ENCODE measurements around the gene PRR7.

PRR7 gene

DNA sequence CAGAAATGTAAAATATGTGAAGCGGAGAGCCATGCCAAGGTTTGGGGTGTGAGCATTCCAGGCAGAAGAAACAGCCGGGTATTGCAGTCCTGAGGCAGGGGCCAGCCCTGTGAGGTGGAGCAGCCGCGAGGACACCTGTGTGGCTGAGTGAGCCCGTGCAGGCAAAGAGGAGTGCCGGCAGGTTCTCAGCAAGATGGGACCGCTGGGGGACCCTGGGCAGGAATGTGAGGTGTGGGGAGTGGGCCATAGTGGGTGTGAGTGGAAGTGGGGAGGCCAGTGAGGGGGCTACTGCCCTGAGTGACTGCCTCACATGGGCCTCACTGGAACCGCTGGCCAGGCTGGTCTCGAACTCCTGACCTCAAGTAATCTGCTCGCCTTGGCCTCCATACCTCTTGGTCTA is 8.1 kb upstream of the PRR7 start:
- DNase-seq = peak; percentile 13

DNA sequence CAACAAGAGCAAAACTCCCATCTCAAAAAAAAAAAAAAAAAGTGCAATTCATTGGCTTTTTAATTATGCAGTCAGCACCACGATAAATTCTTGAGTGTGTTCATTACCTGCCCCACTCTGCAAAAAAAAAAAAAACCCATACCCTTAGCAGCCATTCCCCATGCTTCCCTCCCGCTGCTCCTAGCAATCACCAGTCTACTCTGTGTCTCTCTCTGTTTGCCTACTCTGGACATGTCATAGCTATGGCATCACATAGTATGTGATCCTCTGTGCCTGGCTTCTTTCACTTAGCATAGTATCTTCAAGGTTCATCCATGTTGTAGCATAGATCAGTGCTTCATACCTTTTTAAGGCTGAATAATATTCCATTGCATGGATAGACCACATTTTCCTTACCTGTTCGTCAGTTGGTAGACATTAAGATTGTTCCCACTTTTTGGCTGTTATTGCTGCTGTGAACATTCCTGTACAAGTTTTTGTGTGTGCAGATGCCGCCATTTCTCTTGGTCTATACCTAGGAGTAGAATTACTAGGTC is 7.0 kb upstream of the PRR7 start:
- DNase-seq = no peak

- peak; percentile 16 for DNase-seq
Observed at GRCh38 chr5:177440211-177440989, 6.2 kb upstream of the PRR7 start.

- DNase-seq = peak; percentile 8
Observed at GRCh38 chr5:177440990-177441780, 5.4 kb upstream of the PRR7 start.

DNA sequence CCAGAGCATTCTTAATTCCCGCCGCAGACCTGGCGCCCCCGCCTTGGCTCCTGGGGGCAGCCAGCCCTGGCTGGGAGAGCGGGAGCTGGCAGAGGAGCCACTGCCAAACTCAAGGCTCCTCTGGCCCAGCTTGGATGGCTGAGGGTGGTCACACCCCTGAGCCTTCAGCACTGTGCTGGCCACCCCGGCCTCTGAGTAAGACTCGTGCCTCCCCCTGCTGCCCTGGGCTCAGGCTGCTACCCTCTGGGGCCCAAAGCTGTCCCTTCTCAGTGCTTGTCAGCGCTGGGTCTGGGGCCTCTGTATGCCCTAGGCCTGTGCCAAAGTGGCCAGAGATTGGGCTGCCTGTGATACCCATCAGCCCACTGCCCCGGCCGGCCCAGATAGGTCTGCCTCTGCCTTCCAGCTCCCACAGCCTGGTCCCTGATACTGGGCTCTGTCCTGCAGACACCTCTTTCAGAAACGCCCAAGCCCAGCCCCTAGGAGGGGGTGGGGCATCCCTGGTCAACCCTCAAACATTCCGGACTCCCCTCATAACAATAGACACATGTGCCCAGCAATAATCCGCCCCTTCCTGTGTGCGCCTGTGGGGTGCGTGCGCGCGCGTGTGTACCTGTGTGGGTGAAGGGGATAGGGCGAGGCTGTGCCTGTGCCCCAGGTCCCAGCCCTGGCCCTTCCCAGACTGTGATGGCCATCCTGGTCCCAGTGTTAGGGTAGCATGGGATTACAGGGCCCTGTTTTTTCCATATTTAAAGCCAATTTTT is 4.4 kb upstream of the PRR7 start:
- no peak for DNase-seq

- no peak for DNase-seq
Observed at GRCh38 chr5:177443144-177443983, 3.2 kb upstream of the PRR7 start.

DNA sequence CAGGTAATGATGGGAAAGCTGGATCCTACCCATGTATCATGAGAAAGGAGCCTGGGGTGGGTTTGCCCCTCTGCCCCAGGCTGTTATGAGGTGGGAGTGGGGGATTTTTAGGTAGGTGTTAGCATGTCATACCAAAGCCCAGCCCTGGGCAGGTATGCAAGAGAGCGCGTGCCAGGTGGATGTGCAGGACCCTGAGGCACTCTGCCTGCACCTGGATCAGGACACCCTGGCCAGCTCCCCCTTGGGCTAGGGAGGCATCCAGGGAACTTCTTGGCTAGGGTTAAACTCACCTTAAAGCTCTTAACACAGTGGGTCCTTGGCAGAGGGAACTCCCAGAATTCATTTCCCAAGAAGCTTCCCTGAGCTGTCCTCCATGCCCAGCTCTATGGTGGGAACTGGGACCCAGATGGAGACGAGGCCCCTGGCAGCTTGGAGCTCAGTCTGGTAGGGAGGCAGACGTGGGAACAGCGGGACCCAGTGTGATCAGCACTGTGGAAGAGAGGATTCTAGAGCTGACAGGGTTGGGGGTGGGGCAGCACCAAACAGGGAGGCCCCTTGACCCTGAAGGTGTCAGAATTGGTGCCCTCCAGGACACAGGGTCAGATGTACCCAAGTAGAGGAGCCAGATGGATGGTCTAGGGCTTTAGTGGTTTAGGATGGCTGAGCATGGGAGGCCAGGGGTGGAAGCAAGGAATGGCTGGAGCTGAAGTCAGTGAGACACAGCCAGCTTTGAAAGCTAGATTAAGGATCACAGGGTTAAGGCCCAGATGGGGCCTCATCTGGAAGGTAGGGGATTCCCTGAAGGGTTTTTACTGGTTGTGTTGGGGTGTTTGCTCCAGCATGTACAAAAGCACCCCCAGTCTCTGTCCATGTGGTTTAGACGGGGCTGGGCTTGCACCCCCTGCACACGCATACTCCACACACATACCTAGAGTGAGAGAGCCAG is 2.2 kb upstream of the PRR7 start:
- DNase-seq = no peak

DNA sequence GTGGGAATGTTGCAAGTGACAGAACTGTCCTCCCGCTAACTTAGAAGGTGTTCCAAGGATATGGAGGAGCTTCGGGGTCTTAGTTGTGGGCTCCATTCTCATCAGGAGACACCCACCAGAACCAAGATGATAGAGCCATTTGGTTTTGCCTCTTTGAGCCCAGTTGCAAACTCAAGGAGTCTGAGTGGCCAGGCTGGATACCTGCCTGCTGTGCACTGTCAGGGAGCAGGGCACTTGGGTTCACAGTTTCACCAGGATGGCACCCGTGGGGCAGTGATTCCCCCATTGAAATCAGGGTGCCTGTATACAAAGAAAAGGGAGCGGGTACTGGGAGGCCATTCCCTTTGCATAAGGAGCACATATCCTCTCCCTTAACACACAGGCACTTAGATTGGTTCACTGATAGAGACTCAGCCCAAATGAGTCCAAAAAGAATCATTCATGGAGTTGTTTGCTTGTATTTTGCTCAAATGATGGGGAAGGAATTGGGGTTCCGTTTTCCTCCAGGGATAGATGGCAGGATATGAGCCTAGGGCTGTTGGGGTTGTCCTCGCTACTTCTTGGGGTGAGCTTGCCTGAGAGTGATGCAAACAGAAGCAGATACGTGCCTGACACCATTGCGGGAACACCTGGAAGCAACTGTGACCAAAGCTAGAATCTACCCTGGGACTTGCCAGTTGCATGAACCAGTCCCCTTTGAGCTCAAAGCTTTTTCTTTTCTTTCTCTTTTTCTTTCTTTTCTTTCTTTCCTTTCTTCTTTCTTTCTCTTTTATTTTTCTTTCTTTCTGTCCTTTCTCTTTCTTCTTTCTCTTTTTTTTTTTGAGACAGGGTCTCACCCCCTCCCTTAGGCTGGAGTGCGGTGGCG is 1.3 kb upstream of the PRR7 start:
- no peak for DNase-seq

- no peak for DNase-seq
Observed at GRCh38 chr5:177445917-177446199, 756 bp upstream of the PRR7 start.

- DNase-seq = peak; percentile 80
Observed at GRCh38 chr5:177447066-177447610, 524 bp downstream of the PRR7 start.

GRCh38 chr5:177447611-177448243 is 1.1 kb downstream of the PRR7 start:
- DNase-seq = peak; percentile 93

DNA sequence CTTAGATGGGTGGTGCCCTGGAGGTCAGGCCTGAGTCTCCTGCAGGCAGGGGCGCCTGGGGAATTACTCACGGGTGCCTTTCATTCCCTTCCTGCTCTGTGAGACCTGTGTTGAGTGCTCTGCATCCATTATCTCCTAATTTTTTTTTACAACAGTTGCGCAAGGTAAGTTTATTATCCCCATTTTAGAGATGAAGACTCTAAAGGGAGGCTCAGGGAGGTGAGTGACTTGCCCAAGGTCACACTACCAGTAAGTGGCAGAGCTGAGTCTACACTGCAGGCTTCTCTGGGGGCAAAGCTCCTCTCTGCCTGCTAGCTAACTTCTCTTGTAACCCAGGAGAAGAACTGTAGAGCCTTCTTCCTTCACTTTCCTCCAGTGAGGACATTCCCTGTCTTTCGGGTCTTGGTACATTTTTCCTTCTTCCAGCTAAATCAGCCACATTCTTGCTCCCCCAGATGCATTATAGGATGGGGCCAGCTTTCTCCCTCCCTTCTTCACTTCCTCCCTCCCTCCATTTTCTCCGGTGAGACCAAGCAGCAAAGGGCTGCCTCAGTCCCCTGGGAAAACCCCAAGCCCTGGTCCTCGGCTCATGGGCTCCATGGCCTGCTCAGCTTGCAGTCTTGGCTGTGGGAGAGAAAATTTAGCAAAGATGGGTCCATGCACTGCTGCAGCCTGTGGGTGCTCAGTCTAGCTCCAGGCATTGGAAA is 1.8 kb downstream of the PRR7 start:
- DNase-seq = no peak

DNA sequence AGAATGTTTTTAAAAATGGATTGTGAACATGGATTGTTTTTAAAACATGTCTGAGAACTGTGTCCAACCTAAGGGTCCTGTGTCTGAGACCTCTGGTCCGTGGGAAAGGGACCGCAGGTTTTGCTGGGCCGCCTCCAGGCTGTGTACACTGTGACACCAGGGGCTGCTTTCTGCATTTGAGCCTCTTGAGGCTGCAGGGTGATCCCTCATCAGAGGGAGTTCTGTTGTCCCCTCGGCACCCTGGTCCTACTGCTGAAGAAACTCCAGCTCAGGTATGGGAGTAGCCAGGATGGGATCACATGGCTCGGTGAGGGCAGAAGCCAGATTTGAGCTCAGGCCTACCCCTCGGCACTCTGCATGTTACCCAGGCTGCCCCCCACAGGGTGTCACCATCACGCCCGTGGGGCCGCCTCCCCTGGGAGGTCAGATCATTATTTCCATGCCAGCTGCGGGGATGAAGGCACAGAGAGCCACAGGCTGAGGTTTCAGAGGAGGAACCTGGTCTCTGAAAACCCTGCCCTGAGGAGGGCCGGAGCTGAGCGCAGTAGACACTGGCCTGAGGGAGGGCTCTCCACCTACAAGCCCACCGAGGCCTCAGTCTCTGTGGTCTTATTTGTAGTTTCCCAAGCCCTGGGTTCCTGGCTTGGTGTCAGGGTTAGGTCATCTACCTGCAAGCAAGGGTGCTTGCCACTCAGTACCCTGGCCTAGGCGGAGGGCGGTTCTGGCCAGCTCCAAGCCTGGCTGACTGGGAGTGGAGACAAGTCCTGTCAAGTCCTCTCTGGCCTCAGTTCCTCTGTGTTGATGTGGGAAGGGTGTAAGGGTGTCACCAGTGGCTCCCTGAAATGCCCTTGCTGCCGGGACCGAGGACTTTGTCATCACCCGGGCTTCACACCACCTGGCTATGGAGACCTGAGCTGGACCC is 2.8 kb downstream of the PRR7 start:
- no peak for DNase-seq

DNA sequence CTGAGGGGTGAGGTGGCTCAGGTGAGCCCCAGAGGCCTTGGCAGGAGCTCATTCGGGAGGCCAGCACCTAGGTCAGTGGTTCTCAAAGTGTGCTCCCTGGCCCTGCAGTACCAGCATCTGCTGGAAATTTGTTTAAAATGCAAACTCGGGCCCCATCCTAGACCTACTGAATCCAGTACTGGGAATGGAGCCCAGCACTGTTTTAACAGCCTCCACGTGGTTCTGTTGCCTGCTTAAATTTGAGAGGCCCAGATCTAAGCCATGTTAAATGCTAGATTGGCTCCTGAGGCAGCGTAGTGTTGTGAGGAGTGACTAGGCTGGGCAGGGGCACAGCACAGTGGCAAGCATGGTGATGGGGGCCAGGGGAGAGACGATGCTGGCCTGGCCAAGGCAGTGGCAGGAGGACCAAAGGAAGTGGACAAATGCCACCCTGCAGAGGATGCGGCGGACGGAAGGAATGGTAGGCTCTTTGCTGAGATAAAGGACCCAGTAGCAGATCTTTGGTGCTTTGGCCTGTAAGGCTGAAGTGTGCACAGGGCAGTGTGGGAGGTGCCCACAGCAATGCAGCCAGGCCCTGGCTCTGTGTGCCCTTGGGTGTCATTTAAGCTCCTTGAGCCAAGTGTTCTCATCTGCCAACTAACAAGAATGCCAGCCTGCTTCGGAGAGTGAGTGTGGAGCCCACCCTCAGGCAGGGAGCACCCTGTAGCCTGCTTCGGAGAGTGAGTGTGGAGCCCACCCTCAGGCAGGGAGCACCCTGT is 4.2 kb downstream of the PRR7 start:
- DNase-seq = no peak

DNA sequence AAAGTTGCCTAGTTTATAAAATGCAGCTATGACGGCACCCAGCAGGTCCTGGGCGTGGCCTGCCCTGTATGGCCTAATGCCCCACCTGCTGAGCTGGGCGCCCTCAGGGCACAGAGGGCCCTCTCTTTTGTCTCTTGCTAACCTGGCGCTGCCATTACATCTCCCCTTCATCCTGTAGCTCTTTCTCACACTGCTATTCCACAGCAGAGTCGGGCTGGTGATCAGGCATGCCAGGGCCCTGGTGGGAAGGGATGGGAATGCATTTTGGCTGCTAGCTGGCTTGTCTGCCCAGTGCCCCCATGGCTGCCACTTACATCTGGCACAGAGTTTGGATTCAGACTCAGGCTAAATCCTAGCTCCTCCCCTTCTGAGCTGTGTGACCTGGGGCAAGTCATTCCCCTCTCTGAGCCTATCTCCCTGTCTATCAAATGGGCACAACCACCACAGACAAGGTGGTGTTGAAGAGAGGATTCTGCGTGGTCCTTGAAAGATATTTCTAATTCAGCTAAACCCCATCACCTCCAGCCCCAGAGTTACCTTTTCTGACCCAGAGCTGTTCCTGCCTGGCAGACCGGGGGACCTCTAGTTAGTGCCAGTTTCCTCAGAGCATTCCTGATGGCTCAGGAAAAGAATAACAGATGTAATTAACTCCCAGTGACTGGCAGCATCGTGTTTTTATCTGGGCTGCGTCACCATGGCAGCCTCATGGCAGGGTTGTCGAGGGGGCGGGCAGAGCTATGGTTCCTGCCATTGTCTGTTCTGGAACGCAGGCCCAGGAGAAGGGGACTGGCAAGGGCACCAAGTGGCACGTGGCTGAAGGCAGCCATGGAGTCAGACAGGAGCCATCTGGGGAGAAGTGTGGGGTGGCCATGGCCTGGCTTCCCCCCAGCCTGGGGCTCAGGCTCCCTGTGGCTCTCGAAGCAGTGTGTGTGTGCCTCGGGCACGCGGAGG is 6.3 kb downstream of the PRR7 start:
- DNase-seq = no peak

Data from 8988T (cell line).